Glutamatergic neuron (in vitro differentiated cells): ENCODE data around the gene NR1D2. TPM values are rescaled to one million over a fixed set of nuclear protein-coding genes. Genes with fewer than 3 reads are reported as not detected.

Experiments
- DNase-seq: peaks from one replicate; pipeline ENCODE4 v3.0.0; 2022
- H3K27ac Mint-ChIP-seq: one replicate; pipeline ENCODE4 v1.8.0; 2020; ENCODE audit warnings: mild to moderate bottlenecking, mixed read lengths, inconsistent platforms; ENCODE audit not compliant: unreplicated experiment
- H3K27me3 Mint-ChIP-seq: one replicate; pipeline ENCODE4 v1.8.0; 2020; ENCODE audit warnings: mild to moderate bottlenecking, moderate library complexity, mixed read lengths, inconsistent platforms; ENCODE audit not compliant: unreplicated experiment
- H3K36me3 Mint-ChIP-seq: one replicate; pipeline ENCODE4 v1.8.0; 2020; ENCODE audit warnings: mild to moderate bottlenecking, mixed read lengths, inconsistent platforms; ENCODE audit not compliant: unreplicated experiment
- H3K4me1 Mint-ChIP-seq: one replicate; pipeline ENCODE4 v1.8.0; 2020; ENCODE audit warnings: mild to moderate bottlenecking, low read depth, mixed read lengths, inconsistent platforms; ENCODE audit not compliant: unreplicated experiment
- H3K4me3 Mint-ChIP-seq: one replicate; pipeline ENCODE4 v1.8.0; 2020; ENCODE audit warnings: mild to moderate bottlenecking, mixed read lengths, inconsistent platforms; ENCODE audit not compliant: unreplicated experiment
- H3K9me3 Mint-ChIP-seq: one replicate; pipeline ENCODE4 v1.8.0; 2020; ENCODE audit warnings: mild to moderate bottlenecking, moderate library complexity, mixed read lengths, inconsistent platforms; ENCODE audit not compliant: unreplicated experiment
- total RNA-seq: library from RNA; stranded (reverse); fragmentation: NEBNext Ultra II Directional; extraction: Animal tissue kit (Norgen Biotek cat#: 25700); gene quantifications from one replicate; pipeline ENCODE4 v1.2.1, GENCODE V29; 2021; ENCODE audit not compliant: unreplicated experiment
- TF ChIP-seq, protein P1 (sequence below): fragments of 200-600 bp; sonication (generic); IDR thresholded peaks from one replicate; pipeline ENCODE4 v1.5.0; 2021; ENCODE audit not compliant: partially characterized antibody, unreplicated experiment

NR1D2 gene
- total RNA-seq, 1 donor from 2014 or later: 10.1 TPM

DNA sequence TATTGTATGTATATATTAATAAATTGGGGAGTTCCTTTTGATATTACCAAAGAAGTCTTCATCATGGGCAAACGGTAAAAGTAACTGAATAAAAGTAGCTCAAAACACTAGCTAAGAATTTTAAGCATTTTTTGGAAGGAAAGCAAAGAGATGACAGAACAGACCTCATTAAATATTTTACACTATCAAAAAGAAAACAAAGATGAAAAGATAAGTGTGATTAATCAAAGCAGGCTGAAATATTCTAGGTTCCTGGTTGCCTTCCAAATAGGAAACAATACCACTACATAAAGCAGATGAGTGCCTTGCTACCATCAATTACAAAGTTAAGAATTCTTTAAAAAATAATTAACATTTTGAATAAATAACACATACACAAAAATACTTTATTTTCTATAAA is 31.9 kb upstream of the NR1D2 start:
- Mint-ChIP-seq H3K9me3 (peaks cover 5% of the 10 kb centered on the region), H3K36me3 (no peaks in the 10 kb centered on the region), H3K27ac (no peak overlapping the region), H3K27me3 (peaks cover 6% of the 10 kb centered on the region), H3K4me1 (peaks cover 16% of the 10 kb centered on the region), H3K4me3 (no peak overlapping the region)
- TF ChIP-seq, protein P1, sequence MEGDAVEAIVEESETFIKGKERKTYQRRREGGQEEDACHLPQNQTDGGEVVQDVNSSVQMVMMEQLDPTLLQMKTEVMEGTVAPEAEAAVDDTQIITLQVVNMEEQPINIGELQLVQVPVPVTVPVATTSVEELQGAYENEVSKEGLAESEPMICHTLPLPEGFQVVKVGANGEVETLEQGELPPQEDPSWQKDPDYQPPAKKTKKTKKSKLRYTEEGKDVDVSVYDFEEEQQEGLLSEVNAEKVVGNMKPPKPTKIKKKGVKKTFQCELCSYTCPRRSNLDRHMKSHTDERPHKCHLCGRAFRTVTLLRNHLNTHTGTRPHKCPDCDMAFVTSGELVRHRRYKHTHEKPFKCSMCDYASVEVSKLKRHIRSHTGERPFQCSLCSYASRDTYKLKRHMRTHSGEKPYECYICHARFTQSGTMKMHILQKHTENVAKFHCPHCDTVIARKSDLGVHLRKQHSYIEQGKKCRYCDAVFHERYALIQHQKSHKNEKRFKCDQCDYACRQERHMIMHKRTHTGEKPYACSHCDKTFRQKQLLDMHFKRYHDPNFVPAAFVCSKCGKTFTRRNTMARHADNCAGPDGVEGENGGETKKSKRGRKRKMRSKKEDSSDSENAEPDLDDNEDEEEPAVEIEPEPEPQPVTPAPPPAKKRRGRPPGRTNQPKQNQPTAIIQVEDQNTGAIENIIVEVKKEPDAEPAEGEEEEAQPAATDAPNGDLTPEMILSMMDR: no peak
- DNase-seq: no peak

GRCh38 chr3:23913873-23914743 is 31.0 kb upstream of the NR1D2 start:
- no peak for DNase-seq
- Mint-ChIP-seq H3K9me3 (peaks cover 5% of the 10 kb centered on the region), H3K27ac (no peak overlapping the region), H3K4me1 (peaks cover 25% of the 10 kb centered on the region), H3K4me3 (peak overlapping the region; percentile 8), H3K27me3 (peaks cover 8% of the 10 kb centered on the region), H3K36me3 (no peaks in the 10 kb centered on the region)
- TF ChIP-seq, protein P1: no peak

- H3K27ac Mint-ChIP-seq: peak overlapping the region; percentile 98
- no peaks in the 10 kb centered on the region for H3K36me3 Mint-ChIP-seq
- H3K4me3 Mint-ChIP-seq: peak overlapping the region; percentile 89
- peaks cover 8% of the 10 kb centered on the region for H3K27me3 Mint-ChIP-seq
- TF ChIP-seq, protein P1: no peak
- DNase-seq: no peak
- H3K4me1 Mint-ChIP-seq: peaks cover 26% of the 10 kb centered on the region
- peaks cover 5% of the 10 kb centered on the region for H3K9me3 Mint-ChIP-seq
Observed at GRCh38 chr3:23915537-23916108, 29.5 kb upstream of the NR1D2 start.

DNA sequence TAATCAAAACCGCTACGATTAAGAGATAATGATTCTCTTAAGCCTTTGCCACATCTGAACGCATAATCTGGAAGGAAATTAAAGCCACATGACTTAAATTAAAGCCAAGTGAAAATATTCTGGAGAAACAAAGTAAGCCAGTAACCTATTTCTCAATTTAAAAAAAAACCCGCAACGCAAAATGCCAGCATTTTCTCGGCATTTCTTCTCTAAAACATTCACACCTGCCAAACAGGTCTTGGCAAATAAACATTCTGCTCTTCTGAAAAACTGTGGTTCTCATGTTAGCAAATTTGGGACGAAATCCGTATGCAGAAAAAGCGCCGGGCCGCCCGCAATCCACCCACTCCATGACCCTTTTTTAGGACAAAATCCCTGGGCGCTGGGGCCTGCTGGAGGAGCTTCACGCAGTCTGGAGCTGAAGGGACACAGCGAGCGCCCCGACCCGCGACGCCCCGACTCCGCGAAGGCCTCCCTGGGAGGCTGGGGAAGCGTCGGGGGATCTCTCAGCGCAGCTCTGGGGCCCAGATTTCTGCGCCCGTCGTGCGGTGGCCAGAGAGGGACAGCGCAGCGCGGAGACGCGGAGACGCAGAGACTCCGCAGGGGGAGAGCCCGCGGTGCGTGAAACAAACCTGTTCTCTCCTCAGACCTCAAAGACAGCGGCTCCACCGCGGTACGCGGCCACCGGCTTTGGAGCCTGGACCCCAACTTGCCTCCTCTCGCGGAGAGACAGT is 28.8 kb upstream of the NR1D2 start:
- H3K36me3 Mint-ChIP-seq: no peaks in the 10 kb centered on the region
- peak overlapping the region; percentile 98 for H3K27ac Mint-ChIP-seq
- H3K9me3 Mint-ChIP-seq: peaks cover 5% of the 10 kb centered on the region
- H3K4me1 Mint-ChIP-seq: peaks cover 26% of the 10 kb centered on the region
- TF ChIP-seq, protein P1: no peak
- peak overlapping the region; percentile 89 for H3K4me3 Mint-ChIP-seq
- no peak for DNase-seq
- peaks cover 8% of the 10 kb centered on the region for H3K27me3 Mint-ChIP-seq
